MCF 10A (cell line): ENCODE data around the gene GPRIN1. TPM values are rescaled to one million over a fixed set of nuclear protein-coding genes. Genes with fewer than 3 reads are reported as not detected.

Experiments
- BruUV-seq: library from RNA; stranded (reverse); fragments of 400-500 nt; replicated peaks from 2 replicates; lab custom pipeline; 2021; lab: Mats Ljungman, UMichigan
- CTCF ChIA-PET: fragments of 300-600 bp; sonication (Branson Sonifier 250); formaldehyde crosslinking; extraction: SDS; loops from one replicate; lab custom pipeline; 2021; ENCODE audit warnings: antibody characterized with exemption, inconsistent platforms; lab: Yijun Ruan, JAX
- POLR2A ChIA-PET: fragments of 300-600, 350-650 bp; sonication (Branson Sonifier 250); formaldehyde crosslinking; extraction: SDS; loops from one replicate; lab custom pipeline; 2020; ENCODE audit warnings: antibody characterized with exemption, inconsistent platforms; lab: Yijun Ruan, JAX
- DNase-seq: peaks from one replicate; pipeline ENCODE4 v3.0.0-alpha.2; 2018; ENCODE audit not compliant: unreplicated experiment
- H3K27ac Mint-ChIP-seq: one replicate; pipeline ENCODE4 v1.8.0; 2022; ENCODE audit warnings: mild to moderate bottlenecking, low read depth, mixed read lengths; ENCODE audit not compliant: unreplicated experiment
- H3K27me3 Mint-ChIP-seq: one replicate; pipeline ENCODE4 v1.8.0; 2022; ENCODE audit warnings: mixed read lengths; ENCODE audit not compliant: insufficient read depth, unreplicated experiment
- H3K36me3 Mint-ChIP-seq: one replicate; pipeline ENCODE4 v1.8.0; 2022; ENCODE audit warnings: mild to moderate bottlenecking, moderate library complexity, mixed read lengths; ENCODE audit not compliant: insufficient read depth, unreplicated experiment
- H3K4me1 Mint-ChIP-seq: one replicate; pipeline ENCODE4 v1.8.0; 2022; ENCODE audit warnings: mixed read lengths; ENCODE audit not compliant: insufficient read depth, unreplicated experiment
- H3K4me3 Mint-ChIP-seq: one replicate; pipeline ENCODE4 v1.8.0; 2022; ENCODE audit warnings: mild to moderate bottlenecking, moderate library complexity, mixed read lengths; ENCODE audit not compliant: unreplicated experiment
- H3K9me3 Mint-ChIP-seq: one replicate; pipeline ENCODE4 v1.8.0; 2022; ENCODE audit warnings: mixed read lengths; ENCODE audit not compliant: unreplicated experiment
- intact Hi-C: fragments of 100-400 bp; cut with micrococcal nuclease; formaldehyde crosslinking; loops from 2 replicates; pipeline ENCODE4 v1.14.1; 2022
- total RNA-seq: library from RNA; stranded (reverse); gene quantifications from 2 replicates; pipeline ENCODE4 v1.2.3, GENCODE V29; 2022
- TF ChIP-seq, protein P1 (sequence below): fragments of 200-600 bp; IDR thresholded peaks from one replicate; pipeline ENCODE4 v1.8.0; 2022; ENCODE audit warnings: antibody characterized with exemption, mild to moderate bottlenecking; ENCODE audit not compliant: unreplicated experiment

The GPRIN1 gene
- total RNA-seq, 1 experiment from 2014 or later: 3.0 TPM

DNA sequence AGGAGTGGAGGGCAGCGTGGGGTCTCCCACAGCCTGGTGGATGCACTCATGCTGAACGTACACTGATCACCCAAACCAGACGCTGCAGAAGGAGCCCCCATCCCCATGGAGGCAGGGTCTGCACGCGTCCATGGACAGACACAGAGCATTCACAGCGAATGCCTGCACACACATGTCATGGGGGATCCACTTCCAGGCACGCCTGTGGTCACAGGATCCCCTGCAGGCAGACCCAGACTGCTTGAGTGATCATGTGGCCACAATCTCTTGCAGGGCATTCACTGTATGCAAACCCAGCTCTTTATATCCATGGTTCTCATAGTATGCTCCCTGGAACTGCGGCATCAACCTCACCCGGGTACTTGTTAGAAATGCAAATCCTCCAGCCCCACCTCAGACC lies 15.0 kb upstream of the GPRIN1 start:
- Mint-ChIP-seq H3K27ac (no peak overlapping the region), H3K36me3 (no peaks in the 10 kb centered on the region), H3K9me3 (no peaks in the 10 kb centered on the region), H3K4me1 (peaks cover 16% of the 10 kb centered on the region), H3K27me3 (peaks cover 12% of the 10 kb centered on the region), H3K4me3 (no peak overlapping the region)
- no TSS peak for BruUV-seq
- intact Hi-C loops: no loop called here
- ChIA-PET POLR2A (interaction anchor here (0.6 to 0.8 kb wide), 2 partner anchors 22 to 177 kb away, joined by 3 read pairs; partner anchors contain the start of gene TSPAN17), CTCF (interaction anchor here (0.6 to 1.1 kb wide), 3 partner anchors 22 to 766 kb away, joined by 4 to 7 read pairs (median 5); partner anchors contain the start of gene TSPAN17)
- TF ChIP-seq, protein P1, sequence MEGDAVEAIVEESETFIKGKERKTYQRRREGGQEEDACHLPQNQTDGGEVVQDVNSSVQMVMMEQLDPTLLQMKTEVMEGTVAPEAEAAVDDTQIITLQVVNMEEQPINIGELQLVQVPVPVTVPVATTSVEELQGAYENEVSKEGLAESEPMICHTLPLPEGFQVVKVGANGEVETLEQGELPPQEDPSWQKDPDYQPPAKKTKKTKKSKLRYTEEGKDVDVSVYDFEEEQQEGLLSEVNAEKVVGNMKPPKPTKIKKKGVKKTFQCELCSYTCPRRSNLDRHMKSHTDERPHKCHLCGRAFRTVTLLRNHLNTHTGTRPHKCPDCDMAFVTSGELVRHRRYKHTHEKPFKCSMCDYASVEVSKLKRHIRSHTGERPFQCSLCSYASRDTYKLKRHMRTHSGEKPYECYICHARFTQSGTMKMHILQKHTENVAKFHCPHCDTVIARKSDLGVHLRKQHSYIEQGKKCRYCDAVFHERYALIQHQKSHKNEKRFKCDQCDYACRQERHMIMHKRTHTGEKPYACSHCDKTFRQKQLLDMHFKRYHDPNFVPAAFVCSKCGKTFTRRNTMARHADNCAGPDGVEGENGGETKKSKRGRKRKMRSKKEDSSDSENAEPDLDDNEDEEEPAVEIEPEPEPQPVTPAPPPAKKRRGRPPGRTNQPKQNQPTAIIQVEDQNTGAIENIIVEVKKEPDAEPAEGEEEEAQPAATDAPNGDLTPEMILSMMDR: no peak
- DNase-seq: no peak

DNA sequence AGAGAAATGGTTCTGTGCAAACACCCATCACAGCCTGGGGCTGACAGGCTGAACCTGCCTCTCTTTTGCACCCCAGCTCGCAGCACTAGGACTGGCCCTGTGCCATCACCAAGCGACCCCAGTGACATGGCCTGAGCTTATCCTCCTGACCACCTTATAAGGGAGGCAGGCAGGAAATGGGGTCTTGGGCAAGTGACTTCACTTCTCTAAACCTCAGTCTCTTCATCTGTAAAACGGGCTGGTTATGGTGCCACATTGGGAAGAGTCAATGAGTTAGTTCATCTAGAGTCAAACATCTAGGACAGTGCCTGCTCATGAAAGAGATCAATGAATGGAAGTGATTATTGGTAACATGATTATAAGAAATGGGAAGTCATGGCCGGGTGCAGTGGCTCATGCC lies 14.2 kb upstream of the GPRIN1 start:
- H3K4me1 Mint-ChIP-seq: peaks cover 16% of the 10 kb centered on the region
- H3K9me3 Mint-ChIP-seq: no peaks in the 10 kb centered on the region
- no peak for DNase-seq
- ChIA-PET CTCF (interaction anchor here (0.6 kb wide), 1 partner anchor 88 kb away, joined by 3 read pairs; no protein-coding TSS in a partner anchor), POLR2A (no interaction called here)
- no peak overlapping the region for H3K4me3 Mint-ChIP-seq
- TF ChIP-seq, protein P1: no peak
- no peak overlapping the region for H3K27ac Mint-ChIP-seq
- H3K27me3 Mint-ChIP-seq: peaks cover 14% of the 10 kb centered on the region
- BruUV-seq: no TSS peak
- intact Hi-C loops: no loop called here
- H3K36me3 Mint-ChIP-seq: no peaks in the 10 kb centered on the region

DNA sequence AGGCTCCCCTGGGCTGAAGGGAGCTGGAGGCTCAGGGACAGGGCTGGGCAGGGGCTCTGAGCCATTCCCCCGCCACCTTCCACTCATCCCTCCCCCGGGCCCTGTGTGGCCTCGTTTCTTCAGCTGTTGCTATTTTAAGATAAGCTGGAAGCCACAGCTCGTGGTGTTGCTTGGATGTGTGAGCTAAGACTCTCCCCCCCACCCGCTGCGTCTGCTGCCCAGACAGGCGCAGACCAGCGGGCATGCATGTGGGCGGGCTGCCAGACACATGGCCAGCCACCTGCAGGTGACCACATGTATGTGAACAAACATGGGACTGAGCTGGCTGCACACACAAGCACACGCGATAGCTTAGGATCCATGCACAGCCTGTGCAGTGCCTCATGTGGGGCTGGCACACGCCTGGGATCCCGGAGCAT lies 11.7 kb upstream of the GPRIN1 start:
- ChIA-PET POLR2A (interaction anchor here (1.4 kb wide), 1 partner anchor 26 kb away, joined by 4 read pairs; the partner anchor contains the start of gene TSPAN17), CTCF (interaction anchor here (1.1 to 1.9 kb wide), 2 partner anchors 37 to 893 kb away, joined by 3 to 12 read pairs; no protein-coding TSS in a partner anchor)
- Mint-ChIP-seq H3K4me1 (peaks cover 10% of the 10 kb centered on the region), H3K9me3 (no peaks in the 10 kb centered on the region), H3K4me3 (no peak overlapping the region), H3K36me3 (no peaks in the 10 kb centered on the region), H3K27ac (no peak overlapping the region), H3K27me3 (peaks cover 32% of the 10 kb centered on the region)
- DNase-seq: no peak
- BruUV-seq: no TSS peak
- intact Hi-C loops: no loop called here
- TF ChIP-seq, protein P1: no peak

DNA sequence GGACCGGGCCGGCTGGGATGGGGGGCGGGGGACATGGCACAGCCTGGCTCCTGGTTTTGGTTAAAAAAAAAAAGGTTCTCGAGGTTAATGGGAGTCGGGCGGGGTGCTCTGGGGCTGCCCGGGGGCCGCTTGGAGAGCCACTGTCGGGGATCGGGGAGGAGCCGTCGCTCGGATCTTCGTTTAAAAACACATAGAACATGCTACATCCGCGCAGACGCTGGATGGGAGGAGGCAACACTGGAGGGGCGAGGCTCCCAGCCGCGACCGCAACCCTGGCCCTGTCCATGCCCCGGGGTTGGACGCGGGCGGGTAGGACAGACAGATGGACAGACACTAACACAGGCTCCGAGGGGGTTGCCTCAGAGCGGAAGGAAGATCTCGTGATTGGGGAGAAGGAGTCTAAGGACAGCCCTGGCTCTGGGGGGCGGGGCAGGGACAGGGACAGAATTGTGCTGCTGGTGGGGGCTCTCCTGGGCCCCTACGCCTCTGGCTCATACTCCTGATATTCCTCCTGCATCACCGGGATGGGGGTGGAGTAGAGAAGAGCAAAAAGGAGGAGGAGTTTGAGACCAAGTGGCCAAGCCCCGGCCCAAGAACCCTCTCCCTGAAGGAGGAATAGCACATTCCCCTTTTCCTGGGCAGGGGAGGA lies 10.5 kb upstream of the GPRIN1 start:
- DNase-seq: no peak
- Mint-ChIP-seq H3K27me3 (peaks cover 39% of the 10 kb centered on the region), H3K4me1 (peaks cover 5% of the 10 kb centered on the region), H3K4me3 (peak overlapping the region; percentile 24), H3K27ac (no peak overlapping the region), H3K36me3 (no peaks in the 10 kb centered on the region), H3K9me3 (no peaks in the 10 kb centered on the region)
- BruUV-seq: no TSS peak
- TF ChIP-seq, protein P1: no peak
- ChIA-PET POLR2A (no interaction called here), CTCF (interaction anchor here (0.8 to 0.9 kb wide), 2 partner anchors 18 to 40 kb away, joined by 4 read pairs; no protein-coding TSS in a partner anchor)
- intact Hi-C loops: no loop called here
